ENCODE data around the gene LRRC4C.

DNA sequence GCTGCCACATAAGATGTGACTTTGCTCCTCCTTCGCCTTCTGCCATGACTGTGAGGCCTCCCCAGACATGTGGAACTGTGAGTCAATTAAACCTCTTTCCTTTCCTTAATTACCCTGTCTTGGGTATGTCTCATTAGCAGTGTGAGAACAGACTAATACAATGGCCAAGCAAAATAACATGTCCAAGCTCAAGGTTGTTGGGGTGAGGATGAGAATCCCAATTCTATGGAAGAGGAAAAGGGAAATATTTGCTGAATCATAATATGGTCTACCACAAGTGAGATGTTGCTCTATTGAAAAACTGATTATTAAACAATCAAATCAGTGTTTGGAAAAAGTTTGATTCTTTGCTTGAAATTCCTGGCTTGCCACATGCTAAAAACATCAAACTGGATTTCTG is 48.7 kb upstream of the LRRC4C start:
- TF ChIP-seq TCF12 (IDR thresholded peaks at IDR 0.05; ENCODE audit: low read depth, low read length) (no peak), RAD51 (IDR thresholded peaks at IDR 0.05) (no peak), SPI1 (IDR thresholded peaks at IDR 0.05; ENCODE audit: borderline replicate concordance, insufficient read depth, low read depth, low read length) (no peak), RAD21 (IDR thresholded peaks at IDR 0.05; ENCODE audit: insufficient read depth, low read depth, low read length) (no peak), YBX1 (IDR thresholded peaks at IDR 0.05) (no peak), ZNF274 (IDR thresholded peaks at IDR 0.05; ENCODE audit: insufficient read depth, insufficient read length) (no peak), KDM1A (IDR thresholded peaks at IDR 0.05; ENCODE audit: borderline replicate concordance) (no peak), RCOR1 (conservative IDR thresholded peaks at IDR 0.05; ENCODE audit: low read depth, low read length) (no peak)
- TF ChIP-seq, protein P1, sequence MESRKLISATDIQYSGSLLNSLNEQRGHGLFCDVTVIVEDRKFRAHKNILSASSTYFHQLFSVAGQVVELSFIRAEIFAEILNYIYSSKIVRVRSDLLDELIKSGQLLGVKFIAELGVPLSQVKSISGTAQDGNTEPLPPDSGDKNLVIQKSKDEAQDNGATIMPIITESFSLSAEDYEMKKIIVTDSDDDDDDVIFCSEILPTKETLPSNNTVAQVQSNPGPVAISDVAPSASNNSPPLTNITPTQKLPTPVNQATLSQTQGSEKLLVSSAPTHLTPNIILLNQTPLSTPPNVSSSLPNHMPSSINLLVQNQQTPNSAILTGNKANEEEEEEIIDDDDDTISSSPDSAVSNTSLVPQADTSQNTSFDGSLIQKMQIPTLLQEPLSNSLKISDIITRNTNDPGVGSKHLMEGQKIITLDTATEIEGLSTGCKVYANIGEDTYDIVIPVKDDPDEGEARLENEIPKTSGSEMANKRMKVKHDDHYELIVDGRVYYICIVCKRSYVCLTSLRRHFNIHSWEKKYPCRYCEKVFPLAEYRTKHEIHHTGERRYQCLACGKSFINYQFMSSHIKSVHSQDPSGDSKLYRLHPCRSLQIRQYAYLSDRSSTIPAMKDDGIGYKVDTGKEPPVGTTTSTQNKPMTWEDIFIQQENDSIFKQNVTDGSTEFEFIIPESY (IDR thresholded peaks at IDR 0.05) = no peak
- TF ChIP-seq, protein P2, sequence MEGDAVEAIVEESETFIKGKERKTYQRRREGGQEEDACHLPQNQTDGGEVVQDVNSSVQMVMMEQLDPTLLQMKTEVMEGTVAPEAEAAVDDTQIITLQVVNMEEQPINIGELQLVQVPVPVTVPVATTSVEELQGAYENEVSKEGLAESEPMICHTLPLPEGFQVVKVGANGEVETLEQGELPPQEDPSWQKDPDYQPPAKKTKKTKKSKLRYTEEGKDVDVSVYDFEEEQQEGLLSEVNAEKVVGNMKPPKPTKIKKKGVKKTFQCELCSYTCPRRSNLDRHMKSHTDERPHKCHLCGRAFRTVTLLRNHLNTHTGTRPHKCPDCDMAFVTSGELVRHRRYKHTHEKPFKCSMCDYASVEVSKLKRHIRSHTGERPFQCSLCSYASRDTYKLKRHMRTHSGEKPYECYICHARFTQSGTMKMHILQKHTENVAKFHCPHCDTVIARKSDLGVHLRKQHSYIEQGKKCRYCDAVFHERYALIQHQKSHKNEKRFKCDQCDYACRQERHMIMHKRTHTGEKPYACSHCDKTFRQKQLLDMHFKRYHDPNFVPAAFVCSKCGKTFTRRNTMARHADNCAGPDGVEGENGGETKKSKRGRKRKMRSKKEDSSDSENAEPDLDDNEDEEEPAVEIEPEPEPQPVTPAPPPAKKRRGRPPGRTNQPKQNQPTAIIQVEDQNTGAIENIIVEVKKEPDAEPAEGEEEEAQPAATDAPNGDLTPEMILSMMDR (IDR thresholded peaks at IDR 0.05 in 2 of 3, conservative IDR thresholded peaks at IDR 0.05 in 1 of 3; ENCODE audit: control insufficient read depth in 2 of 3, extremely low read depth in 1 of 3, insufficient read depth in 1 of 3, low read depth in 3 of 3, low read length in 3 of 3) = no peak
- TF ChIP-seq, protein P3, sequence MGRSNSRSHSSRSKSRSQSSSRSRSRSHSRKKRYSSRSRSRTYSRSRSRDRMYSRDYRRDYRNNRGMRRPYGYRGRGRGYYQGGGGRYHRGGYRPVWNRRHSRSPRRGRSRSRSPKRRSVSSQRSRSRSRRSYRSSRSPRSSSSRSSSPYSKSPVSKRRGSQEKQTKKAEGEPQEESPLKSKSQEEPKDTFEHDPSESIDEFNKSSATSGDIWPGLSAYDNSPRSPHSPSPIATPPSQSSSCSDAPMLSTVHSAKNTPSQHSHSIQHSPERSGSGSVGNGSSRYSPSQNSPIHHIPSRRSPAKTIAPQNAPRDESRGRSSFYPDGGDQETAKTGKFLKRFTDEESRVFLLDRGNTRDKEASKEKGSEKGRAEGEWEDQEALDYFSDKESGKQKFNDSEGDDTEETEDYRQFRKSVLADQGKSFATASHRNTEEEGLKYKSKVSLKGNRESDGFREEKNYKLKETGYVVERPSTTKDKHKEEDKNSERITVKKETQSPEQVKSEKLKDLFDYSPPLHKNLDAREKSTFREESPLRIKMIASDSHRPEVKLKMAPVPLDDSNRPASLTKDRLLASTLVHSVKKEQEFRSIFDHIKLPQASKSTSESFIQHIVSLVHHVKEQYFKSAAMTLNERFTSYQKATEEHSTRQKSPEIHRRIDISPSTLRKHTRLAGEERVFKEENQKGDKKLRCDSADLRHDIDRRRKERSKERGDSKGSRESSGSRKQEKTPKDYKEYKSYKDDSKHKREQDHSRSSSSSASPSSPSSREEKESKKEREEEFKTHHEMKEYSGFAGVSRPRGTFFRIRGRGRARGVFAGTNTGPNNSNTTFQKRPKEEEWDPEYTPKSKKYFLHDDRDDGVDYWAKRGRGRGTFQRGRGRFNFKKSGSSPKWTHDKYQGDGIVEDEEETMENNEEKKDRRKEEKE (IDR thresholded peaks at IDR 0.05) = no peak
- TF ChIP-seq, protein P4, sequence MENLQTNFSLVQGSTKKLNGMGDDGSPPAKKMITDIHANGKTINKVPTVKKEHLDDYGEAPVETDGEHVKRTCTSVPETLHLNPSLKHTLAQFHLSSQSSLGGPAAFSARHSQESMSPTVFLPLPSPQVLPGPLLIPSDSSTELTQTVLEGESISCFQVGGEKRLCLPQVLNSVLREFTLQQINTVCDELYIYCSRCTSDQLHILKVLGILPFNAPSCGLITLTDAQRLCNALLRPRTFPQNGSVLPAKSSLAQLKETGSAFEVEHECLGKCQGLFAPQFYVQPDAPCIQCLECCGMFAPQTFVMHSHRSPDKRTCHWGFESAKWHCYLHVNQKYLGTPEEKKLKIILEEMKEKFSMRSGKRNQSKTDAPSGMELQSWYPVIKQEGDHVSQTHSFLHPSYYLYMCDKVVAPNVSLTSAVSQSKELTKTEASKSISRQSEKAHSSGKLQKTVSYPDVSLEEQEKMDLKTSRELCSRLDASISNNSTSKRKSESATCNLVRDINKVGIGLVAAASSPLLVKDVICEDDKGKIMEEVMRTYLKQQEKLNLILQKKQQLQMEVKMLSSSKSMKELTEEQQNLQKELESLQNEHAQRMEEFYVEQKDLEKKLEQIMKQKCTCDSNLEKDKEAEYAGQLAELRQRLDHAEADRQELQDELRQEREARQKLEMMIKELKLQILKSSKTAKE (IDR thresholded peaks at IDR 0.05; ENCODE audit: low read depth, poor library complexity, severe bottlenecking) = no peak
- TF ChIP-seq, protein P5, sequence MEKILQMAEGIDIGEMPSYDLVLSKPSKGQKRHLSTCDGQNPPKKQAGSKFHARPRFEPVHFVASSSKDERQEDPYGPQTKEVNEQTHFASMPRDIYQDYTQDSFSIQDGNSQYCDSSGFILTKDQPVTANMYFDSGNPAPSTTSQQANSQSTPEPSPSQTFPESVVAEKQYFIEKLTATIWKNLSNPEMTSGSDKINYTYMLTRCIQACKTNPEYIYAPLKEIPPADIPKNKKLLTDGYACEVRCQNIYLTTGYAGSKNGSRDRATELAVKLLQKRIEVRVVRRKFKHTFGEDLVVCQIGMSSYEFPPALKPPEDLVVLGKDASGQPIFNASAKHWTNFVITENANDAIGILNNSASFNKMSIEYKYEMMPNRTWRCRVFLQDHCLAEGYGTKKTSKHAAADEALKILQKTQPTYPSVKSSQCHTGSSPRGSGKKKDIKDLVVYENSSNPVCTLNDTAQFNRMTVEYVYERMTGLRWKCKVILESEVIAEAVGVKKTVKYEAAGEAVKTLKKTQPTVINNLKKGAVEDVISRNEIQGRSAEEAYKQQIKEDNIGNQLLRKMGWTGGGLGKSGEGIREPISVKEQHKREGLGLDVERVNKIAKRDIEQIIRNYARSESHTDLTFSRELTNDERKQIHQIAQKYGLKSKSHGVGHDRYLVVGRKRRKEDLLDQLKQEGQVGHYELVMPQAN (conservative IDR thresholded peaks at IDR 0.05) = no peak
- TF ChIP-seq, protein P6, sequence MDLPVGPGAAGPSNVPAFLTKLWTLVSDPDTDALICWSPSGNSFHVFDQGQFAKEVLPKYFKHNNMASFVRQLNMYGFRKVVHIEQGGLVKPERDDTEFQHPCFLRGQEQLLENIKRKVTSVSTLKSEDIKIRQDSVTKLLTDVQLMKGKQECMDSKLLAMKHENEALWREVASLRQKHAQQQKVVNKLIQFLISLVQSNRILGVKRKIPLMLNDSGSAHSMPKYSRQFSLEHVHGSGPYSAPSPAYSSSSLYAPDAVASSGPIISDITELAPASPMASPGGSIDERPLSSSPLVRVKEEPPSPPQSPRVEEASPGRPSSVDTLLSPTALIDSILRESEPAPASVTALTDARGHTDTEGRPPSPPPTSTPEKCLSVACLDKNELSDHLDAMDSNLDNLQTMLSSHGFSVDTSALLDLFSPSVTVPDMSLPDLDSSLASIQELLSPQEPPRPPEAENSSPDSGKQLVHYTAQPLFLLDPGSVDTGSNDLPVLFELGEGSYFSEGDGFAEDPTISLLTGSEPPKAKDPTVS (IDR thresholded peaks at IDR 0.05; ENCODE audit: low read depth, low read length) = no peak
